ENCODE measurements around the gene MAP2K2.

MAP2K2 gene

DNA sequence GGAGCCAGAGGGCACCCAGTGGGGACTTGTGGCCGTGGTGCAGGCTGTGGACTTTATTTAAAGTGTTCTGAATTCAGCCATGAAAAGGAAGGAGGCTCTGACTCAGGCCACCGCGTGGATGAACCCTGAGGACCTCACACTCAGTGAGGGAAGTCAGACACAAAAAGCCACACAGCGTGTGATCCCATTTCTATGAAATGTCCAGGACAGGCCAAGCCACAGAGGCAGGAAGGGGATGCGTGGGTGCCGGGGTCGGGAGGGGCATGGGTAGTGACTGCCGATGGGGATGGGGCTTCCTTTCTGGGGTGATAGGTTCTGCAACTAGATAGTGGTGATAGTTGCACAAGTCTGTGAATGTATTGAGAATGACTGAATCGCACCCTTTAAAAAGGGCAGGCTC, 48.5 kb downstream of the MAP2K2 start:
- FAIRE-seq, result no peak

- FAIRE-seq, result no peak
Observed at GRCh38 chr19:4071610-4072009, 52.3 kb downstream of the MAP2K2 start.

DNA sequence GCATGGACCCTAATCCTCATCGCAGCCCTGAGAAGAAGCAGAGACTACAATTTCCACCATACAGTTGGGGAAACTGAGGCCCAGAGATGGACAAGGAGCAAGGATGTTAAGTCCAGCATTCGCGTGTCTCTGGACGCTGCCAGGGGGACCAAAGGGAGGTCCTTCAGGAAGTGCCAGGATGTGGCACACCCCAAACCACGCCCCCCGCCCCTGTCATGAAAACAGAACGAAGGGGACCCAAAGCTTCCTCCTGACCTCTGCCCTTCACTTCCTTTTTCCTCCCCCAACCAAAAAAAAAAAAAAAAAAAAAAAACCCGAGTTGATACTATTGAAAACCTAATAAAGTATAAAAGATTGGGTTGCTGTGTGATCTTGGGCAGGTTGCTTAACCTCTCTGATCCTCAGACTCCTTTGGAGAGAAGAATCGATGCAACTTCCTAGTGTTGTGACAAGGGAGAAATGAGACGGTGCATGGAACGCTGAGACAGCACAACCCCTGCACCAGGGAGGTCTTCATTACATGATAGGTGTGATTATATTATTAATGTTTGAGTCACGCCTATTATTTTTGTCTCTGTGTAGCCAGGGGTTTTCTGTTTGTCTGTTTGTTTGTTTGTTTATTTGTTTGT, 54.5 kb downstream of the MAP2K2 start:
- FAIRE-seq, result no peak

GRCh38 chr19:4068047-4068966, 55.6 kb downstream of the MAP2K2 start:
- no peak for FAIRE-seq

DNA sequence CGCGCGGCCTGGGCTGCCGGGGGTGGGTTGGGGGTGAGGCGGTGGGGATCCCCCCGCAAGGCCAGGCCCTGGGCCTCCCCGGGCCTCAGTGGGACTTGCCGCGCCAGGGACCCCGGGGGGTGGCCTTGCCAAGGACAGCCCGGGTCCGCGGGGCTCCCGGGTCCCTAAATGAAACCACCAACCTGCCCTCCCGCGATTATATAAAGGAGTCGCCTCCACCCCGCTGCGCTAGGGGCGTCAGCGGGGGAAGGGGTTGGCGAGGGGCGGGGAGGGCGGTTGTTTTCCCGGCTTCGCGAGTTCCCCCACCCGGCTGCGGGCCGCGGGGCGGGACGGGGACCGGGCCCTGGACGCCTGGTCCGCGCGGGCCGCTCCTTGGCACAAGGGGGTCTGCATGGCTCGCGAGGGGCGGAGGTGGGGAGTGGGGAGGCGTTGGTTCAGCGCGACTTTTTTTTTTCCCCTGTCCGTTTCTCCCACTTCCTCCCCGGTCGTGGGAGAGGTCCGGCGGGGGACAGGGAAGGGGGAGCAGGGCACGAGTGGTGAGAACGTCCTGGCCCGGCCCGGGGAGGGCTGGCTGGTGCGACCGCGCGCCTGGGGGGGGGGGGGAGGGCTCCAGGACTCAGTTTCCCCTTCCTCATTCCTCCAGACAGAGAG, 56.4 kb downstream of the MAP2K2 start:
- FAIRE-seq, result no peak

DNA sequence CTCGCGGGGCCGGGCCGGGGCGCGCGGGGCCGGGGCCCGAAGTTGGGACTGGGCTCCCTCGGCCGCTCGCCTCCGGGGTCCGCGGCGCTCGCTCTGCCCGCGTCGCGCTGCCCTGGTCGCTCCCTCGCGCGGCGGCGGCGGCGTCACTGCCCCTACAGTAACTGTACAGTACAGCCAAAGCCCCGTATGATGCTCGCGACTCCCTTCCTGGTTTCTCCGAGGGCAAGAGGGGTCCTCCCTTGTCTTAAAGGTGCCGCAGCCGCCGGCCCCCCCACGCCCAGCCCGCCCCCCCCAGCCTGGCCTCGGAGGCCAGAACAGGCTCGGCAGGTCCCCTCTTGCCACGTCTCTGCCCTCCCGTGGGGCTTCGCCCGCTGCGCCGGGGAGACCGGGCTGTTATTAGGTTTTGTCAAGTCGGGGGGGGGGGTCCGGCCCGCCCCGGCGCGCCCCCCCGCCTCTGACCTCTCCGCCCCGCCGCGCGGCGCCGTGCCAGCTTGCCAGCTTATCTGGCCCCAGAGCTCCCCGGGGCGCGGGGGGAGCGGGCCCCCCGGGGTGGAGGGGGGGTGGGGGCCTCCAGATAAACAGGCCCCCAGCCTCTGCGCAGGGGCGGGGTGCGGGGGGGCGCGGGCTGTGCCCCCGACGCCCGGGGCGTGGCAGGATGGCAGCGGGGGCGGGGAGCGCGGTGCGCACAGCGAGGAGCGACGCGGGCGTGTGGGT, 57.1 kb downstream of the MAP2K2 start, which contains the start of gene ZBTB7A:
ZBTB7A (minus strand) TSS at position 218 of the 714 bp plus-strand sequence. CDS start 11,667 bp downstream, outside the sequence.
- no peak for FAIRE-seq

- no peak for FAIRE-seq
Observed at GRCh38 chr19:4066176-4066606, 57.7 kb downstream of the MAP2K2 start.

- no peak for FAIRE-seq
Observed at GRCh38 chr19:4065430-4066175, 58.3 kb downstream of the MAP2K2 start.

GRCh38 chr19:4064496-4065260, 59.2 kb downstream of the MAP2K2 start:
- no peak for FAIRE-seq

GRCh38 chr19:4064149-4064495, 59.8 kb downstream of the MAP2K2 start:
- no peak for FAIRE-seq

- no peak for FAIRE-seq
Observed at GRCh38 chr19:4063369-4064148, 60.4 kb downstream of the MAP2K2 start.

- no peak for FAIRE-seq
Observed at GRCh38 chr19:4062419-4063368, 61.2 kb downstream of the MAP2K2 start.

- FAIRE-seq, result no peak
Observed at GRCh38 chr19:4061683-4062418, 62.1 kb downstream of the MAP2K2 start.

- no peak for FAIRE-seq
Observed at GRCh38 chr19:4061178-4061682, 62.7 kb downstream of the MAP2K2 start.

DNA sequence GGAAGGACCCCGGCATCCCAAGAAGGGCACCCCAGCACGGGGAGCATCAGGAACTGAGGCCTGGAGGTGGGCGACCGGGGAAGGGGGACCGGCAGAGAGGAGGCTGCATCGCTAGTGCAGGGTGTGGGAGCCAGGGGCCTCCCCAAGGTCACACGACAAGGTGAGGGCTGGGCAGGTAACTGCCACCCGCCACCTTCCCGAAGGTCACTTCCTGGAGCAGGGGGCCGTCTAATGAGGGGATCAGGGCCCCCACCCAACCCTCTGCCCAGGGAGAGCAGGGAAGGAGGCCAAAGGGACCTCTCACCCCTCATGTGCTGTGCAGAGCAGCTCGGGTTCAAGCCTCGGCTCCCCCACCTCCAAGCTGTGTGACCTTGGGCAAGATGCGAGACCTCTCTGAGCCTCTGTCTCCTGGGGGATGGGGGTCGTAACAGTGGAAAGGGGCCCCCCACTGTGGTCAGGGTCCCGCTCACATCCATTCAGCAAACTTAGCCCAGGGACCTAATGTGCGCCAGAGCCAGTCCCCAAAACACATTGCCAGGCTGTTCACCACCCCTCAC, 63.2 kb downstream of the MAP2K2 start:
- FAIRE-seq, result no peak

GRCh38 chr19:4059891-4060620, 63.9 kb downstream of the MAP2K2 start:
- no peak for FAIRE-seq

DNA sequence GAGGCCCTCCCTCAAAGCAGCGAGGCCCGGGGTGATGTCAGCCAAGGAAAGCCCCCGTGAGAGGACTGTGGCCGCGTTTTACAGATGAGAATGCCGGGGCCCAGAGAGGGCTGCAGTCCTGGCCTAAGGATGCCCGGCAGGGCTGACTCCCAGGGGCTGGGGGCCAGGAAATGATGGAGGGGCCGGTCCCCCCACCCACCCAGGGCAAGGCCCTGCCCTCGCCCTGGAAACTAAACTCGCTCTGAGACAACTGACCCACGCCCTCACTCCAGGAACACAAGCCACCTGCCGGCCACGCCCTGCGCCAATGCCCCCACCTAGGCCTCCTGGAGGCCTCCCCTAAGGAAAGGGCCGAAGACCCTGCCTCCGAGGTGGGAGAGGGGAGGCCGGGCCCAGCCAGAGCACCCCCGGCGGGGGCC, 64.5 kb downstream of the MAP2K2 start:
- no peak for FAIRE-seq

Data from G401.6 (cell line).